Progenitor cell of endocrine pancreas (in vitro differentiated cells): ENCODE results near the gene LDAH. TPM values are rescaled to one million over a fixed set of nuclear protein-coding genes. Genes with fewer than 3 reads are reported as not detected.

Experiments used
- DNase-seq: peaks from one replicate; pipeline ENCODE4 v3.0.0; 2021; ENCODE audit warnings: low spot score; ENCODE audit not compliant: unreplicated experiment
- H3K27ac Mint-ChIP-seq: 2 replicates; pipeline ENCODE4 v1.8.0; 2021; ENCODE audit warnings: mild to moderate bottlenecking, moderate library complexity, mixed read lengths
- H3K27me3 Mint-ChIP-seq: 2 replicates; pipeline ENCODE4 v1.8.0; 2021; ENCODE audit warnings: mixed read lengths
- H3K36me3 Mint-ChIP-seq: 2 replicates; pipeline ENCODE4 v1.8.0; 2022; ENCODE audit warnings: mixed read lengths; ENCODE audit not compliant: insufficient read depth
- H3K4me1 Mint-ChIP-seq: 2 replicates; pipeline ENCODE4 v1.8.0; 2021; ENCODE audit warnings: low read depth, mixed read lengths
- H3K4me3 Mint-ChIP-seq: 2 replicates; pipeline ENCODE4 v1.8.0; 2021; ENCODE audit warnings: low read depth, mild to moderate bottlenecking, moderate library complexity, mixed read lengths
- H3K9me3 Mint-ChIP-seq: 2 replicates; pipeline ENCODE4 v1.8.0; 2021; ENCODE audit warnings: low read depth, mixed read lengths
- total RNA-seq: library from RNA; stranded (reverse); gene quantifications from 2 replicates; pipeline ENCODE4 v1.2.1, GENCODE V29; 2021
- TF ChIP-seq, protein P1 (sequence below): fragments of 200-600 bp; sonication (generic); IDR thresholded peaks from one replicate; pipeline ENCODE4 v1.5.0; 2021; ENCODE audit warnings: antibody characterized with exemption, mild to moderate bottlenecking; ENCODE audit not compliant: unreplicated experiment

The LDAH gene
- total RNA-seq, 1 donor from 2014 or later: 25.1 TPM

DNA sequence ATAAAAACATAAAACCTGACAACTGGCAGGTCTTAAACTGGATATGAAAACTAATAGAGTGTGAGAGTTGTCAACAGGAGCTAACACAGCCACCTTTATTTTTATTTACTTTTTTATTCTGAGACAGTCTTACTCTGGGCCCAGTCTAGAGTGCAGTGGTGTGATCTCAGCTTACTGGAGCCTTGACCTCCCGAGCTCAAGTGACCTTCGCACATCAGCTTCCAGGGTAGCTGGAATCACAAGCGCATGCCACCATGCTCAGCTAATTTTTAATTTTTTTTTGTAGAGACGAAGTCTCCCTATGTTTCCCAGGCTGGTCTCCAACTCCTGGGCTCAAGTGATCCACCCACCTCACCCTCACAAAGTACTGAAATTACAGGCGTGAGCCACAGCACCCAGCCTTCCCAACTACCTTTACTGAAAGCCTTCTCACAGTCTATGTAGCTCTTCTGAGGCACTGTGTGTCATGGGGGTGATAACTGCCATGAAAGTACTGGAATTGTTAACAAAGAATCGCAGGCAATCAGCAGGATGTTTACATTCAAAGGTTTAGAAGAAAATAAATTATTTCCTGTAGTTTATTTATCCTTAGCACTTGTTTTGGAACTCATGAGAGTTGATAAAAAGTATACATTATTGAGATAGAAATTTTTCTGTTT, 131.7 kb downstream of the LDAH start:
- H3K27ac Mint-ChIP-seq: no peak overlapping the region
- H3K9me3 Mint-ChIP-seq: no peaks in the 10 kb centered on the region
- H3K27me3 Mint-ChIP-seq: no peaks in the 10 kb centered on the region
- peaks cover 16% of the 10 kb centered on the region for H3K36me3 Mint-ChIP-seq
- H3K4me3 Mint-ChIP-seq: no peak overlapping the region
- TF ChIP-seq, protein P1, sequence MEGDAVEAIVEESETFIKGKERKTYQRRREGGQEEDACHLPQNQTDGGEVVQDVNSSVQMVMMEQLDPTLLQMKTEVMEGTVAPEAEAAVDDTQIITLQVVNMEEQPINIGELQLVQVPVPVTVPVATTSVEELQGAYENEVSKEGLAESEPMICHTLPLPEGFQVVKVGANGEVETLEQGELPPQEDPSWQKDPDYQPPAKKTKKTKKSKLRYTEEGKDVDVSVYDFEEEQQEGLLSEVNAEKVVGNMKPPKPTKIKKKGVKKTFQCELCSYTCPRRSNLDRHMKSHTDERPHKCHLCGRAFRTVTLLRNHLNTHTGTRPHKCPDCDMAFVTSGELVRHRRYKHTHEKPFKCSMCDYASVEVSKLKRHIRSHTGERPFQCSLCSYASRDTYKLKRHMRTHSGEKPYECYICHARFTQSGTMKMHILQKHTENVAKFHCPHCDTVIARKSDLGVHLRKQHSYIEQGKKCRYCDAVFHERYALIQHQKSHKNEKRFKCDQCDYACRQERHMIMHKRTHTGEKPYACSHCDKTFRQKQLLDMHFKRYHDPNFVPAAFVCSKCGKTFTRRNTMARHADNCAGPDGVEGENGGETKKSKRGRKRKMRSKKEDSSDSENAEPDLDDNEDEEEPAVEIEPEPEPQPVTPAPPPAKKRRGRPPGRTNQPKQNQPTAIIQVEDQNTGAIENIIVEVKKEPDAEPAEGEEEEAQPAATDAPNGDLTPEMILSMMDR: no peak
- H3K4me1 Mint-ChIP-seq: peaks cover 5% of the 10 kb centered on the region
- DNase-seq: no peak

DNA sequence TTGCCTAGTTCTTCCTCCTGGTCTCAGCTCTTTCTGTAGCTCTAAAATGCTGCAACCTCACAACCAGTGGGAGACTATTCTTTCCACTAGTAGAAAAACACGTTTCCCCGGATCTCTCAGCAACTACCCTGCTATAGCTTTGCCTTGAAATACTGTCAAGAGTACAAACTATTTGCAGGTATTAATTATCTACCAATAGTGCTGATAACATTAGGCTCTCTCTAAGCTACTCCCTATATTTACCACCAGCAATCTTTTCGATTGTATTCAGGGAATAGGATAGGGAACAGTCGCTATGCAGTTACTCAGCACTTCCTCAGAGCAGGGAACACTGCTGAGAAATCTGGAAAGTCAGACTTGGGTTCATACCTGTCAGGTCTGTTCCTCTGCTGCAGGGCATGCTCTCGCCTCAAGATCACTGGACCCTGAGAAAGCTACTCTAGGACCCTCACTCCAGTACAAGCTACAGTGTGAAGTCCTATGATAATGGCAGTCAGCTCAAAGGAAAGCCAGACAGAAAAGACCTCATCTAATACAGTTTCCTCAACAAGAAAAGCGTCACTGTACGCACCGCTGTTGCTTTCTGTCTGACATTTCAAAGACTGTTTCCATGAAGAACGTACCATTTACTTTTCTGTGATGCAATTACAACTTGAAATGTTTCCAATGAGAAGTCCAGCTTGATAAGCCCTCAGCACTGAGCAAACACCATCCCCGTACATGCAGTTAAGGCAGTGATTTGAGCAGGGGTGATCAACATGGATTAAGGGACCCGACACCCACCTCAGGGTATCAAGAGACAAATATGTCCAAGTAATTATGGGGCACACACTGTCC, 133.3 kb downstream of the LDAH start:
- Mint-ChIP-seq H3K9me3 (no peaks in the 10 kb centered on the region), H3K27me3 (no peaks in the 10 kb centered on the region), H3K4me3 (no peak overlapping the region), H3K27ac (peak overlapping the region; percentile 7), H3K4me1 (peaks cover 5% of the 10 kb centered on the region), H3K36me3 (peaks cover 16% of the 10 kb centered on the region)
- TF ChIP-seq, protein P1: no peak
- DNase-seq: no peak

DNA sequence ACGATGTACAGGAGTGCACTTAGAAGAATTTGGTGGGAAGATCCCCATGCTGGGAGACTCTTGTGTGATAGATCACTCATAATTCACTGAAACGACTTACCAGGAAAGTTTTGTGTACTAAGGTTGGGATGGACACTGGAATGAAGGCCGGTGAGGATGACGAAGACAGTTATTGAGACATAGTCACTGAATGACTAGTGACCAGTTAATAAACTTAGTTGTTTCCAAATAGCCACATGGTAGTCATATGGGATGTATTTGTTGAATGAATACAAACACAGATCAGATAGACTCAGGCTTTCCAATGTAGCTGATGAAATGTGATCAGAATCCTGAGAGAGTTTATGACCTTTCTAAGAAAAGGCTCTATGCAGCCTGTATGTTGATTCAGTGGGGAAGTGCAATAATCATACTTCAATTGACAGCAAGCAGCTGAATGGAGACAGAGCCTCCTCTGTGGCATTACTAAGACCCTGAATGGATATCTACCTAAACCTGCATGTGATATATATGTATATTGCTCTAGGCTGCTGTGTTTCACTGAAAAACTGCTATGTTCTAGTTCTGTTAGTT, 135.6 kb downstream of the LDAH start:
- no peak for DNase-seq
- H3K27me3 Mint-ChIP-seq: no peaks in the 10 kb centered on the region
- peak overlapping the region; percentile 75 for H3K27ac Mint-ChIP-seq
- peaks cover 20% of the 10 kb centered on the region for H3K36me3 Mint-ChIP-seq
- peaks cover 5% of the 10 kb centered on the region for H3K4me1 Mint-ChIP-seq
- TF ChIP-seq, protein P1: no peak
- no peaks in the 10 kb centered on the region for H3K9me3 Mint-ChIP-seq
- H3K4me3 Mint-ChIP-seq: no peak overlapping the region

DNA sequence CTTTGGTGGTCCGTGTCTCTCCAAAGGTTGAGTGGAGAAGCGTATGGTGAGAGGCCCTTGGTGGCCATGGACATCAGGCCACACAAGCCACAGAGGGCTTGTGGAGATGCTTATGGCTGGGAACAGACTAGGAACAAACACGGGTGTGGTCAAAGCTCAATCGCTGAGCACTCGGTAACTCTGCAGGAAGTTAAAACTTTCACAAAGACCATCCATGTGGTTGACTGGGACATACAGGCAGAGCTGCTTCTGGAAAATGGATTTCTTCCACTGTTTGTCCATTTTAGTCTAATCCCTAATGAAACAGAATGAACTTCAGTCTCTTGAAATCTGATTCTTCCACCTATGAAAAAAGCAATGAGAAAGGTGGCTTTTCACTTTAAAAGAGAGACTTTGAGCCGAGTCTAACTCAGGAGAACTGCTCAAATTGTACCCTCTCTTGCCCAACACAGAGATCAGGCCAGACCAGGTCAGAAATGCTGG, 138.3 kb downstream of the LDAH start:
- TF ChIP-seq, protein P1: no peak
- H3K9me3 Mint-ChIP-seq: no peaks in the 10 kb centered on the region
- H3K4me1 Mint-ChIP-seq: peaks cover 2% of the 10 kb centered on the region
- H3K27ac Mint-ChIP-seq: no peak overlapping the region
- H3K4me3 Mint-ChIP-seq: no peak overlapping the region
- H3K27me3 Mint-ChIP-seq: no peaks in the 10 kb centered on the region
- peaks cover 20% of the 10 kb centered on the region for H3K36me3 Mint-ChIP-seq
- DNase-seq: no peak

DNA sequence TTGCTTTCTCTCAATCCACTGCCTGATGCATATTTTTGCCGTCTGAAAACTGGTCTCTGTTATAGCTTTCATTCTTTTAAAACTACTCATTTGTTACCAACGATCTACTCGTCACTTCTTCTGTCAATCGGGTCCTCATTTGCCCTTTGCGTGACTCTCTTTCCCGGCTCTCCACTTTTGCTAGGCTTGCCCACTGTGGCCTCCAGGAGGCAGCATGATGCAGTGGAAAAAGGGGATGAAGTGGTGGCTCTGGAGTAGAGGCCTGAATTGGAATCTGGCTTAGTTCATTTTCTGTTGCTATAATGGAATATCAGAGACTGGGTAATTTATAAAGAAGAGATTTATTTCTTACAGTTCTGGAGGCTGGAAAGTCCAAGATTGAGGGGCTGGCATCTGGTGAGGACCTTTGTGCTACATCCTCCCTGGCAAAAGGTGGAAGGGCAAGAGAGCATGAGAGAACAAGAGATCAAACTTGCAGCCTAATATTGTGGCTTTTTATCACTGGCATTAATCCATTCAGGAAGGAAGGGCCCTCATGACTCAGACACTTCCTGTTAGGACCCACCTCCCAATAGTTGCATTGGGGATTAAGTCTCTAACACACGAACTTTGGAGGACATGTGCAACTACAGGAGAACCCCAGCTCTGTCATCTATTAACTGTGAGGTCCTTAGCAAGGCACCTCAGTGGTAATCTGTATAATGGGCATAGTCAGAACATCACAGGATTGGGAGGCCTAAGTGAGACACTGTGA, 140.6 kb downstream of the LDAH start:
- Mint-ChIP-seq H3K27ac (peak overlapping the region; percentile 9), H3K36me3 (peaks cover 8% of the 10 kb centered on the region), H3K27me3 (no peaks in the 10 kb centered on the region), H3K9me3 (no peaks in the 10 kb centered on the region), H3K4me3 (no peak overlapping the region), H3K4me1 (no peaks in the 10 kb centered on the region)
- DNase-seq: no peak
- TF ChIP-seq, protein P1: peak; percentile 68
